ENCODE data around the gene NXN. TPM values are rescaled to one million over a fixed set of nuclear protein-coding genes. Genes with fewer than 3 reads are reported as not detected.

The NXN gene
- total and polyA plus RNA-seq, 2 experiments from 2014 or later, result 8.0 to 41.9 TPM

DNA sequence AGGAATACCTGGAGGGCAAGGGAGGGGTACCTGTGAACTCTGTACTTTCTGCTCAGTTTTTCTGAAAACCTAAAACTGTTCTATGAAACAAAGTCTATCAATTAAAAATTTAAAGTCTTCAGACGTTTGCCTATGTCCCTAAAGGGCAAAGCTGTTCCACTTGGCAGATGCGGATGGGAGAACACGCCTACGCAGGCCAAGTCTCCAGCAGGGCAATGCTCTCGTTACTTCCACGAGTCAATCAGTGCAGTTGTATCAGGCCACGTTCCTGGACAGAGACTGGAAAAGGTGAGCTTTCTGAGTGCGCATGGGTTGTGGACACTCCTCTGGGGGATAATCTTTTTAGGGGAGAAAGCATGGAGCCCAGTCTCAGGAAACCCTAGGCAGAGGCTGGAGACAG, 86.6 kb downstream of the NXN start:
- Histone ChIP-seq H3K9me2 (ENCODE audit: insufficient read depth) (no peaks in the 10 kb centered on the region), H3K27ac (no peak overlapping the region), H3K9ac (no peak overlapping the region), H3K79me2 (ENCODE audit: insufficient read depth) (peaks cover 61% of the 10 kb centered on the region), H3K4me2 (ENCODE audit: unreplicated experiment) (no peak overlapping the region), H3K4me3 (no peak overlapping the region), H4K20me1 (ENCODE audit: insufficient read depth) (no peaks in the 10 kb centered on the region), H3K9me3 (ENCODE audit: low read depth) (no peaks in the 10 kb centered on the region), H3K36me3 (ENCODE audit: low read depth) (no peaks in the 10 kb centered on the region), H3K27me3 (replicated peaks; ENCODE audit: insufficient read depth) (no peaks in the 10 kb centered on the region), H3F3A (ENCODE audit: insufficient read depth) (no peaks in the 10 kb centered on the region), H2AFZ (no peak overlapping the region), H3K4me1 (ENCODE audit: insufficient read depth) (no peaks in the 10 kb centered on the region)
- 91 to 94% methylated on average over 8 of the region's 8 CpGs for WGBS, 2 experiments (ENCODE audit: low coverage in 1 of 2, low lambda C conversion rate in 2 of 2, missing lambda C conversion rate in 2 of 2)
- TF ChIP-seq EZH2phosphoT487 (IDR thresholded peaks at IDR 0.05; ENCODE audit: insufficient read depth, low read depth), result no peak
- TF ChIP-seq EZH2 (IDR thresholded peaks at IDR 0.05; ENCODE audit: insufficient read depth, poor library complexity, severe bottlenecking), result no peak
- DNase-seq, result no peak
- in situ Hi-C loops (cut with MboI), result no loop called here

DNA sequence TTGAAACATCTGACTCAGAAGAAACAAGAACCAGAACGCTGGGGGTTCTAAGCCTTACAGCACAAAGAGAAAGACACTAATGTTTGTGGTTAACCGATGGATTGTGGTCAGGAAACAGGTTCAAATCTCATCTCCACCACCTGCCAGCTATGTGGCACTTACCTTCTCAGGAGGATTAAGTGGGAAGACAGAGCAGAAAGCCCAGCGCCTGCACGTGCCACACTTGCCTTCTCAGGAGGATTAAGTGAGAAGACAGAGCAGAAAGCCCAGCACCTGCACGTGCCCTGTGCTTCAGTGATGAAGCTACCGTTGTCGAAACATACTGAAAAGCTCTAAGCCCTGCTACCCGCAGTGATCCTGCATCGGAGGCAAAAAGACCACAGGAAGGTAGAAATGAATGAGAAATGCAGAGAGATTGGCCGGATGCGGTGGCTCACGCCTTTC, 90.6 kb downstream of the NXN start:
- H2AFZ ChIP-seq, result no peak overlapping the region
- H3K4me3 ChIP-seq, result no peak overlapping the region
- no peaks in the 10 kb centered on the region for H3F3A ChIP-seq (ENCODE audit: insufficient read depth)
- in situ Hi-C loops (cut with MboI), result no loop called here
- no peaks in the 10 kb centered on the region for H4K20me1 ChIP-seq (ENCODE audit: insufficient read depth)
- TF ChIP-seq EZH2phosphoT487 (IDR thresholded peaks at IDR 0.05; ENCODE audit: insufficient read depth, low read depth) (no peak), EZH2 (IDR thresholded peaks at IDR 0.05; ENCODE audit: insufficient read depth, poor library complexity, severe bottlenecking) (no peak)
- no peak overlapping the region for H3K9ac ChIP-seq
- H3K4me2 ChIP-seq (ENCODE audit: unreplicated experiment), result no peak overlapping the region
- H3K27me3 ChIP-seq (replicated peaks; ENCODE audit: insufficient read depth), result no peaks in the 10 kb centered on the region
- no peaks in the 10 kb centered on the region for H3K9me2 ChIP-seq (ENCODE audit: insufficient read depth)
- 85 to 89% methylated on average over 12 of the region's 12 CpGs for WGBS, 2 experiments (ENCODE audit: low coverage in 1 of 2, low lambda C conversion rate in 2 of 2, missing lambda C conversion rate in 2 of 2)
- no peaks in the 10 kb centered on the region for H3K4me1 ChIP-seq (ENCODE audit: insufficient read depth)
- no peaks in the 10 kb centered on the region for H3K36me3 ChIP-seq (ENCODE audit: low read depth)
- peaks cover 51% of the 10 kb centered on the region; the same call in 1 of the 2 replicates for H3K79me2 ChIP-seq (ENCODE audit: insufficient read depth)
- no peak for DNase-seq
- no peak overlapping the region for H3K27ac ChIP-seq
- no peaks in the 10 kb centered on the region for H3K9me3 ChIP-seq (ENCODE audit: low read depth)

DNA sequence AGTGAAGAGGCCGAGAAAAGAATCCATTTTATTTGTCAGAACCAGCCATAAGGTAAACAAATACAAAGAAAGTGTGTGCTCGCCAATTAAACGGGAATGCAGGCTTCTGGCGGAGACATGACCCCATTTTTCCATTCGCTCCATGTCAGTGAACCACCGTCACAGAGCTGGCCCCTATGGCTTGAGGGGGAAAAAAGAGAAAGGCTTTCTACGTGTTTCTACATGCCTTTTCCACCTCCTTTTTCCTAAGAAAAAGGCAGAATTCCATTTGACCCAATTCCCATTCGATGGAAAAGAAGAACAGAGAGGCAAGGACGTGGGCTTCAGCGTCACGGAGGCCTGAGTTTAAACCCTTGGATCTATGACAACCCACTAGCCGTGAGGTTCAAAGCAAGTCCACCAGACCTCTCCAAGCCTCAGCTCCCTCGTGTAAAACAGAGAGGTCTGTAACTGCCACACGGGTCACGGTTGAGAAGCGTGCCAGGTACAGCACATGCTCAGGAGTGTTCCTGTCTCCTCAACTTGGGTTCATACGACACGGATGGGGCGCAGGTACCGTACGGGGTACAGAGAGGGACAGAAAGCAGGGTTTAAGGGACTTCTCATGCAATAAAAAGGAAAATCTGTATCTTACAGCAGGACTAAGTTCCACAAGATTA, 91.9 kb downstream of the NXN start:
- Histone ChIP-seq H3K79me2 (ENCODE audit: insufficient read depth) (peaks cover 50% of the 10 kb centered on the region), H3K4me3 (no peak overlapping the region), H4K20me1 (ENCODE audit: insufficient read depth) (no peaks in the 10 kb centered on the region), H3K9ac (no peak overlapping the region), H3K27ac (no peak overlapping the region), H3F3A (ENCODE audit: insufficient read depth) (no peaks in the 10 kb centered on the region), H2AFZ (no peak overlapping the region), H3K4me2 (ENCODE audit: unreplicated experiment) (no peak overlapping the region), H3K9me2 (ENCODE audit: insufficient read depth) (no peaks in the 10 kb centered on the region), H3K4me1 (ENCODE audit: insufficient read depth) (peaks cover 9% of the 10 kb centered on the region), H3K27me3 (replicated peaks; ENCODE audit: insufficient read depth) (no peaks in the 10 kb centered on the region), H3K36me3 (ENCODE audit: low read depth) (no peaks in the 10 kb centered on the region), H3K9me3 (ENCODE audit: low read depth) (no peaks in the 10 kb centered on the region)
- in situ Hi-C loops (cut with MboI), result no loop called here
- no peak for DNase-seq
- no peak for TF ChIP-seq EZH2 (IDR thresholded peaks at IDR 0.05; ENCODE audit: insufficient read depth, poor library complexity, severe bottlenecking)
- no peak for TF ChIP-seq EZH2phosphoT487 (IDR thresholded peaks at IDR 0.05; ENCODE audit: insufficient read depth, low read depth)
- 78 to 79% methylated on average over 21 of the region's 21 CpGs for WGBS, 2 experiments (ENCODE audit: low coverage in 1 of 2, low lambda C conversion rate in 2 of 2, missing lambda C conversion rate in 2 of 2)

DNA sequence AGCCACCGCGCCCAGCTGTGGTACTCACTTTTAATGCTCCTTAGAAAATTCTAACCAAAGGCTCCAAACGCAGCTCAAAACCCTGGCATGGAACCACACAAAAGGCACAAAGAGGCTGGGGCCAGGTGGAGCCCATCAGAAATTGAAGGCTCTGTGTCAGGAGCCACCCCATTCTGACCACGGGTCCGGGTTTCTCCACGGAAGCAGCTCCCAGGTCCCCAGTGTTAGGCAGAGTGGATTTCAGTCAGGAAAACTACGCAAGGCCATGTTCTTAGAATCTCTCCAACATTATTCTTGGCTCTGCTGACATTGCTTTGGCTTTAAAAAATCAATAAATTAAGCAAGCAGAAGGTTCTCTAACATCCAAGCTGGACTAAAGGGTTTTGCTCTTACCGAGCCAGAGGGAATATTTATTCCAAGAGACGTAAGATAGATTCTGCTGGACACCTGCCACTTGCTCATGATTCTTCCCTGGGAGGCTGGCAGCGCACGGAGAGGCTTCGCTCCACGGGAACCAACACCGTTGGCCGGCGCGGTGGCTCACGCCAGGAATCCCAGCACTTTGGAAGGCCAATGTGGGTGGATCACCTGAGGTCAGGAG, 93.5 kb downstream of the NXN start:
- peaks cover 9% of the 10 kb centered on the region for H3K4me1 ChIP-seq (ENCODE audit: insufficient read depth)
- no peaks in the 10 kb centered on the region for H3K27me3 ChIP-seq (replicated peaks; ENCODE audit: insufficient read depth)
- H3K9ac ChIP-seq, result no peak overlapping the region
- no peak overlapping the region for H3K4me3 ChIP-seq
- H2AFZ ChIP-seq, result no peak overlapping the region
- no peaks in the 10 kb centered on the region for H3K36me3 ChIP-seq (ENCODE audit: low read depth)
- TF ChIP-seq EZH2 (IDR thresholded peaks at IDR 0.05; ENCODE audit: insufficient read depth, poor library complexity, severe bottlenecking) (no peak), EZH2phosphoT487 (IDR thresholded peaks at IDR 0.05; ENCODE audit: insufficient read depth, low read depth) (no peak)
- WGBS, 2 experiments (ENCODE audit: low coverage in 1 of 2, low lambda C conversion rate in 2 of 2, missing lambda C conversion rate in 2 of 2), result 50 to 51% methylated on average over 18 of the region's 18 CpGs
- no peak for DNase-seq
- no peak overlapping the region for H3K27ac ChIP-seq
- H3K79me2 ChIP-seq (ENCODE audit: insufficient read depth), result peaks cover 47% of the 10 kb centered on the region
- in situ Hi-C loops (cut with MboI), result no loop called here
- H3F3A ChIP-seq (ENCODE audit: insufficient read depth), result no peaks in the 10 kb centered on the region
- no peak overlapping the region for H3K4me2 ChIP-seq (ENCODE audit: unreplicated experiment)
- H4K20me1 ChIP-seq (ENCODE audit: insufficient read depth), result no peaks in the 10 kb centered on the region
- H3K9me3 ChIP-seq (ENCODE audit: low read depth), result no peaks in the 10 kb centered on the region
- no peaks in the 10 kb centered on the region for H3K9me2 ChIP-seq (ENCODE audit: insufficient read depth)

Data from GM23248 (cell line).